GM18858 (cell line): ENCODE results near the gene SH3BGR.

Source experiments
- ATAC-seq: cut with Tn5 transposase; IDR thresholded peaks from one replicate; pipeline ENCODE4 v1.9.1; 2021; ENCODE audit not compliant: unreplicated experiment

Gene SH3BGR

DNA sequence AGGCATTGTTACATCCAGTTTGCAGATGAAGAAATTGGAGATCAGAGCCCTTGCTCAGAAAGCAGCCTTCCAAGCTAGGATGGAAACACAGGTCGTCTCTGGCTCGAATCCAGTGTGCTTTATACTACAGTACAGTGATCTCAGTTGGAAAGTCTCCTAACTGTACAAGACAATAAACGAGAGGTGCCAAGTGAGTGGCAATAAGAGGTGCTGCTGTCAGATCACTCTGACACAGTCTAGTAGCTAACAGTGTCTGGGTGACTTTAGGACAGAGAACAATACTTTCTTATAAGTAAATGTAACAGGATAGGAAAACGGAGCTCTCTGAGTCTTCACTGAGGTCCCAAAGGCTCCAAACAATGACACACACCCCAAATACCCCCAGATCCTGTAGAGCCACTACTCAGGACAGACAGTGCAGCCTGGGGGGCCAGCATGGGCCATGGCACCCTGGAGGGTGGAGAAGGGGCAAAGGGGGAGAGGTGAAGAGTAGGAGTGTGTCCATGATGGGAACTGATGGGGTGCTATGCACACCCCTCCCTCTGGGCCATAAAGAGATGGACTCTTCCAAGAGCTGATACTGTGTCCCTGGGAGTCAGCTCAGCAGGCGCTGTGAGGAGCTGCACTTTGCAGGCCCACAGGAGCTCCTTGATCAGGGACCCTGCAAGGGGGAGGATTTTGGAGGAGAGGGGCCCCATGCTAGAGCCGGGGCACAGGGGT lies 3.3 kb downstream of the SH3BGR start:
- ATAC-seq = no peak

GRCh38 chr21:39456665-39457064 lies 4.9 kb downstream of the SH3BGR start:
- no peak for ATAC-seq

DNA sequence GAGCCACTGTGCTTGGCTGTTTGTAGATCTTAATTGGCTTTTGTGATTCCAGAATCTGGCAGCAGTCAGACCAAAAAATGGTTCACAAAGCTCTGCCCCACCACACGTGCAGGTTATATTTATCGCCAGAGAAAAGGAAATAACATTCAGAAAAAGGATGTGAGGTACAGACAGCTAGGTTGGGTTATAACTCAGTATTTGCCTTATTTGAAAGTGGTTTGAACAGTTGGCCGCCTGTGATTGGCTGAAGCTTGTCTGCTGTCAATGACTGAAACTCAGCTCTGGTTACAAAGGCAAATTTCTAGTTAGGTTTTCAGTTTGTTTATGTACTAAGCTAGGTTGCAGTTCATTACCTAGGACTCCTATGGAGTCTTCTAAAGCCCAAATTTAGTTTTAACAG lies 9.6 kb downstream of the SH3BGR start:
- ATAC-seq = peak; percentile 89

DNA sequence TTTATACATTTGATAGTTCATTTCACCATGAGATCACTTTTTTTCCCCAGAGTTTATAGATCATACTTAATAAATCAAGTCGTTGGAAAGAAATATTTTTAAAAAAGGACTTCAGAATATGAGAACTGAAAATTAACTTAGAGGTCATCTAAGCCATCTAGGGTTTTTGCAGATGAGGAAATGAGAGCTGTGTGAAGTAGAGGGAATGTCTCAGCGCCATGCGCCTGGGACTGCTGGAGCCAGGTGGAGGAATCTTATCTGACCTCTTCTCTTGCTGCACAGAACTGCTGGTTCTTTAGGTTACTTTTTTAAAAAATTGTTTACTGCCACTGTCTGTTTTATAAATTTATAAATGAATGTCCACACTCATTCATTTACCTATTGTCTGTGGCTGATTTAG lies 11.5 kb downstream of the SH3BGR start:
- no peak for ATAC-seq

DNA sequence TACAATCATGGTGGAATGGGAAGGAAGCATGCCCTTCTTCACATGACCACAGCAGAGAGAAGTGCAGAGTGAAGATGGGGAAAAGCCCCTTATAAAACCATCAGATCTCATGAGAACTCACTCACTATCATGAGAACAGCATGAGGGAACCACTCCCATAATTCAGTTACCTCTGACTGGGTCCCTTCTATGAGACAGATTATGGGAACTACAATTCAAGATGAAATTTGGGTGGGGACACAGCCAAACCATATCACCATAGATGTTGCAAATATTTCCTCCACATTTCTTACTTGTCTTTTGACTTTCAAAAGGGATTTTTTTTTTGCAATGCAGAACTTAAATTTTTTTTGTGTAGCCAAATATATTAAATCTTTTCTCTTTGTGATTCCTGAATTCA lies 14.8 kb downstream of the SH3BGR start:
- no peak for ATAC-seq

GRCh38 chr21:39467746-39468145 lies 16.0 kb downstream of the SH3BGR start:
- ATAC-seq = no peak

DNA sequence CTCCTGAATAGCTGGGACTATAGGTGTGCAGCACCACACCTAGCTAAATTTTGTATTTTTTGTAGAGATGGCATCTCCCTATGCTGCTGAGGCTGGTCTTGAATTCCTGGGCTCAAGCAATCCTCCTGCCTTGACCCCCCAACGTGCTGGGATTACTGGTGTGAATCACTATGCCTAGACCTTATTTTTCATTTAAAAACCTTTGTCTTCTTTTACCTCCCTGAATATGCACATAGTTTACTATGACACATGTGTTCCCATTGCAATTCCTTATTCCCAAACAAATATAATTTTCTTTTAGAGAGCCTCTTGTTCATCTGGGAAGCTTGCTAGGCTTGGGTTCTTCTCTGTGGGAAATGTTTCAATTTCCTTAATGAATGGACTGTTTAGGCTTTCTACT lies 16.8 kb downstream of the SH3BGR start:
- ATAC-seq = no peak

DNA sequence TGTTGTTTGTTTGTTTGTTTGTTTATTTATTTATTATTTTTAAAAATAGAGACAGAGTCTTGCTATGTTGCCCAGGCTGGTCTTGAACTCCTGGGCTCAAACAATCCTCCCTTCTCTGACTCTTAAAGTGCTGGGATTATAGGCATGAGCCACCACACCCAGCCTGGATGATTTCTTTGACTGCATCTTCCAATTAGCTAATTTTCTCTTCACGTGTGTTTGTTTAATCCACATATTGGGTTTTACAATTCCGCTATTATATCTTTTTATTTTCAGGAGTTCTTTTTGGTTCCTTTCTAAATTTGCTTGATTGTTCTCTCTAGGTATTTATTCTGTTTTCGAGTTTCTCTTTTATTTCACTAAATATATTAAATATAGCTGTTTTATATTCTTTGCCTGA lies 19.8 kb downstream of the SH3BGR start:
- no peak for ATAC-seq

DNA sequence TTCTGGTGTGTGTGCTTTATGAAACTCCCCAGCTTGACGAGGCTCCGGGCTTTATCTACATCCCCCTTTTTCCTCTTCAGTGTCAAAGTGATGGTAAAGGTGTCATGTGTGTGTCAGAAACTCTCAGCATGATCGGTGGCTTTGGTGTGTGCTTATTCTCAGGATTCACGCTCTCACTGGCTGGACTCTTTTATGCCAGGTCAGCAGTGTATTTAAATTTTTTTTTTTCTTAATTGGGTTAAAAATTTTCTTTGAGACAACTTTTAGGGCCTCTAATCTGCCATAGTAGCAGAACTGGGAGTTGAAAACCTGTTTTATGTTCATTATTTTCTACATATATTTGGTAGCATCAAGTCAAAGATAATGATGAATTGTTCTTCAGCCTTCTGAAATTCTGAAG lies 21.0 kb downstream of the SH3BGR start:
- no peak for ATAC-seq

GRCh38 chr21:39474611-39475010 lies 22.8 kb downstream of the SH3BGR start:
- no peak for ATAC-seq

DNA sequence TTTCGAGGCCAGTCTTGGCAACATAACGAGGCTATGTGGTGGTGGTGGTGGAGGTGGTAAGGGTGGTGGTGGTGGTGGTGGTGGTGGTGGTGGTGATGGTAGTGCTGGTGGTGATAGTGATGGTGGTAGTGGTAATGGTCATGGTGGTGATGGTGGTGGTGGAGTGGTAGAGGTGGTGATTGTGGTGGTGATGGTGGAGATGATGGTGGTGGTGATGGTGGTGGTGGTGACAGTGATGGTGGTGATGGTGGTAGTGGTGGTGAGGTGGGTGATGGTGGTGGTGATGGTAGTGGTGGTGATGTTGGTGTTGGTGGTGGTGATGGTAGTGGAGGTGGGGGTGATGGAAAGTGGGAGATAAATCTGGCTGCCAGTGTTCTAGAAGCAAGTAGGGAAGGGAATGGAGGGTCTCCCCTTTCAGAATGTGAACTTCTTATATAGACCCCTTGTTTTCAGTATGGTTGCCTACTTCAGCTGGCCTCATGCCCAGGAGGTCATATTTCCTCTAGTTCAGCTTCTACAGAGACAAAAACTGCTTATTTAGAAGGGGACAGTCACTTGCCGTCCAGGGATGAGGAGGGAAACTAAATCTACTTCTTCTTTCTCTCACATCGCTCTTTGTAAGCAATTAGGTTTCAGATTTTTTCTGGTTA lies 27.5 kb downstream of the SH3BGR start:
- no peak for ATAC-seq

- no peak for ATAC-seq
These were observed 28.0 kb downstream of the SH3BGR start for GRCh38 chr21:39479814-39480182.

GRCh38 chr21:39480271-39480670 lies 28.5 kb downstream of the SH3BGR start:
- no peak for ATAC-seq

- ATAC-seq = no peak
These were observed 30.1 kb downstream of the SH3BGR start for GRCh38 chr21:39481886-39482285.

DNA sequence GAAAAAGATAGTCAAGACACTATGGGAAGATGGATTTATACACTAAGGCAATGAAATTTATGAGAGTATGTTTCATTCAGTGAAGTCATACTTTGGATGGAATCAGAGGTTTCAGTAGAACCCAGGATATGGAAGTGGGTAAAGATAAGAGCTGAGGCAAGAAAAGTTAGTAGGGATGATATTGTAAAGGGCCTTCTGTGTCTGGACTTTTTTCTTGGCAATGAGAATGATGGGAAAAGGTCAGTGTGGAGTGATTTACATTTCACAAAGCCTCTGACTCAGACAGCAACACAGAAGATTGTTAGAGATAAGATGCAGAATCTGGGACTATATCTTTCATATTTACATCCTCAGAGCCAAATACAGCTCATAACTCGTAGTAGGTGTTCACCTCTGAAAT lies 32.1 kb downstream of the SH3BGR start:
- no peak for ATAC-seq

- no peak for ATAC-seq
These were observed 33.0 kb downstream of the SH3BGR start for GRCh38 chr21:39484711-39485276.

DNA sequence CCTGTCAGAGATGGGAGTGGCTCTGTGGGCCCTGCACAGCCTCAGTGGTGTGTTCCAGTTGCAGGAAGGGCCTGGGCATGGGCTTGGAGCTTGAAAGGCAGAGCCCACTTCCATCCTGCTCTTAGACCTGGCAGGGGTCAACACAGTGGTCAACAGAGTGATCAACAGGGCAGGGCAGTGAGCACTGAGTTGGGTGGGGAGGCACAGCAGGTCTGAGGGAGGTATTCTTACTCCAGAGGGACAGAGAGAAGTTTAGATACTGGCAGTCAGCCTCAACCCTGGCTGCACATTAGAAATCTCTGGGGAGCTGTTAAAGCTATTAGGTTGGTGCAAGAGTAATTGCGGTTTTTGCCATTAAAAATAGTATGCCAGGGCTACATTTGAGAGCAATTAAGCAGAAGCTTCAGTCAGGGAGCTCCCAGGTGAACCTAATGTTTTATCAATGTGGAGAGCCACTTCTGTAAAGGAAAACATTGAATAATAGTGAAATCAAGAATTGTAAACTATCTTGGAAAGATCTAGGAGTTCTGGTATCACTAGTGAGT lies 37.7 kb downstream of the SH3BGR start:
- ATAC-seq = no peak

- ATAC-seq = no peak
These were observed 47.4 kb downstream of the SH3BGR start for GRCh38 chr21:39499156-39499555.

DNA sequence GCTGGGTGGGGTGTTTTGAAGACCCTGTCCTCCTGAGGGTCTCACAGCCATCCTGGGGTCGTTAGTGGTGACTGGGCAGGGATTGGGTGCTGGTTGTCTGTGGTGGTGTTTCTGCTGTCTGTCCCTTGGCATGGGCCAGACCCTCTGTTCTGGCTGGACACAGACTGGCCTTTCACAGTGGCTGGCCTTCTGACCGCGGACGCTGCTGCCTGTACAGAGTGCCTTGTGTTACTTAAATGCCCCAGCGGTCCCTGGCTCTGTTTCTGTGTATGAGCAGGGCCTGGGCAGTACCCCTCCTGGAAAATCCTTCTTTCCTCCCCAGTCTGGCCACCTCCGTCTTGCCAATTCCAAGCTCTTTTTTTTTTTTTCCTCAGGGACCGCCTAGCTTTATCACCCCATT lies 50.9 kb downstream of the SH3BGR start:
- ATAC-seq = no peak

DNA sequence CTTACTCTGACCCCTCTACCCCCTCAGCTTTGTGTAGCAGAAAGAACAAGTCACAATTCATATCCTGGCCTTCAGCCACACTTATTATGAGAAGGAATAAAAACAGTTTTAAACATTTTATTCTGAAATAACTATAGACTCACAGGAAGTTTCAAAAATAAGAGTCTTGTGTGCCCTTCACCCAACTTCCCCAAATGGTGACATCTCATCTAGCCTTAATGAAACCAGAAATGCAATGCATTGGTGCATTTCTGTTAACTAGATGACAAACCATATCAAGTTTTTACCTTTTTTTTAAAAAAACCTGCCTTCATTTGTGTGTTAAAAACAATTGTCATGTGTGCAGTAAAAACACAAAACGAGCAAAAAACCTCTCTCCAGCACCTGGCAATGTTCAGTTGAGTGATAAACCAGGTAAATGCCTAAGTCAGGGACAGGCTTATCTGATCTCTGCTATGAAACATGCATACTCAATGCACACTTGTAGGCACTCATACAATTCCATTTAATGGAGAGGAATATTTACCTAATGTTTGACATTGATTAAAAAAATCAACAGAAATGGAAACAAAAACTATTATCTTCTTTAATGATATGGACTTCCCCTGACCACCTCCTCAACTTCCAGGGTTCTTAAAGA lies 51.5 kb downstream of the SH3BGR start:
- ATAC-seq = no peak

- ATAC-seq = no peak
These were observed 52.5 kb downstream of the SH3BGR start for GRCh38 chr21:39504230-39504629.

DNA sequence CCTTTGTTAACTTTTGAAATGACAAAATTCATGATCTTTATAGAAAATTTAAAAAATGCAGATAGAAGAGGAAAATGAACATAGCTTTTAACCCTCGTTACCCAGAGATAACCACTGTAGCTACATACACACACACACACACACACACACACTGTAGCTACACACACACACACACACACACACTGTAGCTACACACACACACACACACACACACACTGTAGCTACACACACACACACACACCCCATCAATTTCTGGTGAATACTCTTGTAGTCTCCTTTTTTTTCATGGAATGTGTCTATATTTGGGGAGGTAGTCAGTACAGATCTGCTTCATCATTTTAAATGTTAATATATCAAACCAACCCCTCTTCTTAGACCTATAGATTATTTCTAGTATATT lies 58.5 kb downstream of the SH3BGR start:
- ATAC-seq = no peak
